HepG2 (cell line): ENCODE measurements around the gene UBL7. TPM values are rescaled to one million over a fixed set of nuclear protein-coding genes. Genes with fewer than 3 reads are reported as not detected.

Experiments
- ATAC-seq: fragments of 200-7000 bp; cut with Tn5 transposase; 3 replicates; pipeline ENCODE4 v1.9.1; 2020; ENCODE audit warnings: mild to moderate bottlenecking, moderate library complexity
- BruUV-seq: library from RNA; stranded (reverse); fragments of 400-500 nt; replicated peaks from 2 replicates; lab custom pipeline; 2021; lab: Mats Ljungman, UMichigan
- CTCF ChIA-PET: fragments of 300-600 bp; formaldehyde crosslinking; extraction: SDS; loops from one replicate; lab custom pipeline; 2021; ENCODE audit warnings: low total read pairs, inconsistent platforms, low intra/inter-chr PET ratio; lab: Yijun Ruan, JAX
- POLR2A ChIA-PET: fragments of 350-600 bp; sonication (Branson Sonifier 250); formaldehyde crosslinking; loops from one replicate; lab custom pipeline; 2020; ENCODE audit warnings: antibody characterized with exemption, inconsistent platforms; lab: Yijun Ruan, JAX
- DNase-seq: peaks from one replicate; pipeline ENCODE4 v3.0.0-alpha.2; 2015; ENCODE audit warnings: low spot score
- FAIRE-seq: peaks from 3 replicates; lab custom pipeline; 2011; peaks lifted over from hg19 to GRCh38; lab: Jason Lieb, UNC
- H2AFZ ChIP-seq: one replicate; pipeline ENCODE4 v1.6.1; 2011; ENCODE audit warnings: low read length, inconsistent platforms
- H3K27ac ChIP-seq: fragments of 300-600 bp; 3 replicates; pipeline ENCODE4 v1.8.0; 2011; ENCODE audit warnings: mixed run types, mild to moderate bottlenecking, mixed read lengths, low read length, inconsistent platforms; ENCODE audit not compliant: insufficient read depth; ENCODE audit errors: extremely low read length
- H3K27me3 ChIP-seq, 2 experiments: fragments of 200-600 bp in 1 of 2; 2 replicates in 1 of 2; 3 replicates in 1 of 2; pipeline versions ENCODE4 v1.6.0 to v1.8.0; 2011; ENCODE audit warnings: low read length in 2 of 2, mild to moderate bottlenecking in 2 of 2, moderate library complexity in 2 of 2, inconsistent platforms in 1 of 2; ENCODE audit not compliant: insufficient read depth in 2 of 2, control insufficient read depth in 1 of 2
- H3K36me3 ChIP-seq, 2 experiments: fragments of 200-600 bp in 1 of 2; replicated peaks in 1 of 2; 2 replicates in 1 of 2; 3 replicates in 1 of 2; pipeline versions ENCODE4 v1.5.1 to v1.8.0; 2011; ENCODE audit warnings: low read length in 2 of 2, inconsistent platforms in 1 of 2; ENCODE audit not compliant: insufficient read depth in 2 of 2, control insufficient read depth in 1 of 2
- H3K4me1 ChIP-seq: 2 replicates; pipeline ENCODE4 v1.5.1; 2012; ENCODE audit warnings: low read length, inconsistent platforms; ENCODE audit not compliant: insufficient read depth
- H3K4me2 ChIP-seq: 2 replicates; pipeline ENCODE4 v1.6.0; 2011; ENCODE audit warnings: low read depth, low read length, inconsistent platforms
- H3K4me3 ChIP-seq, 3 experiments: fragments of 200-600 bp in 1 of 3; sonication (generic), shearing (Covaris generic) in 1 of 3; replicated peaks in 1 of 3; 2 replicates each; pipeline ENCODE4 v1.5.1; 2011 to 2016; ENCODE audit warnings: low read length in 3 of 3, inconsistent platforms in 2 of 3, low read depth in 2 of 3, mild to moderate bottlenecking in 2 of 3, control low read depth in 1 of 3, mixed read lengths in 1 of 3; ENCODE audit not compliant: insufficient read depth in 1 of 3
- H3K79me2 ChIP-seq: one replicate; pipeline ENCODE4 v1.6.1; 2011; ENCODE audit warnings: low read length, inconsistent platforms; ENCODE audit not compliant: insufficient read depth
- H3K9ac ChIP-seq: 2 replicates; pipeline ENCODE4 v1.6.0; 2011; ENCODE audit warnings: mild to moderate bottlenecking, low read depth, low read length, inconsistent platforms; ENCODE audit not compliant: insufficient read depth
- H3K9me3 ChIP-seq: 2 replicates; pipeline ENCODE4 v1.5.1; 2012; ENCODE audit warnings: mild to moderate bottlenecking, low read length
- H4K20me1 ChIP-seq: 2 replicates; pipeline ENCODE4 v1.6.0; 2011; ENCODE audit warnings: inconsistent platforms, mild to moderate bottlenecking, low read length, moderate library complexity; ENCODE audit not compliant: insufficient read depth
- ATF1 ChIP-seq: IDR thresholded peaks from 2 replicates; pipeline ENCODE4 v1.6.1; 2016; ENCODE audit warnings: mild to moderate bottlenecking, control low read depth
- CBX5 ChIP-seq: sonication (generic); formaldehyde crosslinking; IDR thresholded peaks from 2 replicates; pipeline ENCODE4 v1.4.0; 2020; ENCODE audit warnings: missing genetic modification reagents, borderline replicate concordance
- CEBPG ChIP-seq: IDR thresholded peaks from 2 replicates; pipeline ENCODE4 v1.6.1; 2016
- CREM ChIP-seq, 2 experiments: sonication (generic) in 1 of 2; formaldehyde crosslinking in 1 of 2; IDR thresholded peaks; 2 replicates each; pipeline versions ENCODE4 v1.4.0 to v1.6.1; 2016 to 2020; ENCODE audit warnings: antibody characterized with exemption in 1 of 2, mild to moderate bottlenecking in 1 of 2, missing genetic modification reagents in 1 of 2
- HOXA7 ChIP-seq: sonication (generic); formaldehyde crosslinking; IDR thresholded peaks from 2 replicates; pipeline ENCODE4 v1.8.1; 2022; ENCODE audit warnings: mild to moderate bottlenecking, missing genetic modification reagents, moderate library complexity
- LBX2 ChIP-seq: sonication (generic); formaldehyde crosslinking; IDR thresholded peaks from 2 replicates; pipeline ENCODE4 v1.5.0; 2020; ENCODE audit warnings: missing genetic modification reagents, mild to moderate bottlenecking, borderline replicate concordance
- MAF1 ChIP-seq: sonication (generic); formaldehyde crosslinking; IDR thresholded peaks from 2 replicates; pipeline ENCODE4 v1.5.0; 2020; ENCODE audit warnings: missing genetic modification reagents, borderline replicate concordance
- RXRA ChIP-seq: sonication (generic); formaldehyde crosslinking; IDR thresholded peaks from 2 replicates; pipeline ENCODE4 v1.5.1; 2020; ENCODE audit warnings: missing genetic modification reagents
- ZFP41 ChIP-seq: sonication (generic); formaldehyde crosslinking; IDR thresholded peaks from 2 replicates; pipeline ENCODE4 v1.4.0; 2020; ENCODE audit warnings: mild to moderate bottlenecking, missing genetic modification reagents, borderline replicate concordance
- ZFP91 ChIP-seq: sonication (generic); formaldehyde crosslinking; IDR thresholded peaks from 2 replicates; pipeline ENCODE4 v1.9.0; 2022; ENCODE audit warnings: missing genetic modification reagents, mild to moderate bottlenecking, borderline replicate concordance
- ZNF275 ChIP-seq: sonication (generic); formaldehyde crosslinking; IDR thresholded peaks from 2 replicates; pipeline ENCODE4 v1.8.0; 2022; ENCODE audit warnings: missing genetic modification reagents, mild to moderate bottlenecking, inconsistent platforms, borderline replicate concordance
- ZNF431 ChIP-seq: sonication (generic); formaldehyde crosslinking; IDR thresholded peaks from 2 replicates; pipeline ENCODE4 v1.9.0; 2022; ENCODE audit warnings: missing genetic modification reagents, low read depth, mild to moderate bottlenecking, borderline replicate concordance
- ZNF552 ChIP-seq: sonication (generic); formaldehyde crosslinking; IDR thresholded peaks from 2 replicates; pipeline ENCODE4 v1.9.0; 2022; ENCODE audit warnings: missing genetic modification reagents, mild to moderate bottlenecking, borderline replicate concordance
- ZNF597 ChIP-seq: sonication (generic); formaldehyde crosslinking; IDR thresholded peaks from 2 replicates; pipeline ENCODE4 v1.5.0; 2020; ENCODE audit warnings: missing genetic modification reagents
- ZNF672 ChIP-seq: sonication (generic); formaldehyde crosslinking; IDR thresholded peaks from 2 replicates; pipeline ENCODE4 v1.8.1; 2022; ENCODE audit warnings: missing genetic modification reagents
- ZSCAN20 ChIP-seq: sonication (generic); formaldehyde crosslinking; IDR thresholded peaks from 2 replicates; pipeline ENCODE4 v1.4.0; 2020; ENCODE audit warnings: missing genetic modification reagents, mild to moderate bottlenecking, borderline replicate concordance
- WGBS: methylation state at CpG from one replicate; pipeline ENCODE4 v1.1.6; 2017; ENCODE audit warnings: low lambda C conversion rate; 5-methylcytosine and 5-hydroxymethylcytosine counted together
- in situ Hi-C: cut with HindIII; loops from 2 replicates; pipeline ENCODE4 v1.10.0; 2017; ENCODE audit warnings: low pct_unique_long_range_greater_than_20kb; ENCODE audit not compliant: extremely low pct_ligation_motif_present
- intact Hi-C: fragments of 100-400 bp; cut with micrococcal nuclease; formaldehyde crosslinking; loops from one replicate; pipeline ENCODE4 v1.10.0; 2022; ENCODE audit not compliant: unreplicated experiment
- polyA plus RNA-seq, 8 experiments: library from polyadenylated mRNA; depleted of rRNA in 3 of 8; stranded (reverse) in 7 of 8; unstranded in 1 of 8; fragments of >200 nt; fragmentation: Illumina TruSeq in 4 of 8; extraction: Trizol in 4 of 8; gene quantifications; 2 replicates each; pipeline versions ENCODE4 v1.2.1 to v1.2.3, GENCODE V29; 2011 to 2016; ENCODE audit warnings: low read depth in 4 of 8, missing spikeins in 1 of 8, mixed read lengths in 1 of 8; ENCODE audit not compliant: insufficient read depth in 1 of 8
- total RNA-seq, 5 experiments: library from RNA; depleted of rRNA; stranded (reverse); fragments of >200 nt; fragmentation: Illumina TruSeq; extraction: Trizol; gene quantifications; 2 replicates each; pipeline ENCODE4 v1.2.3, GENCODE V29; 2016; ENCODE audit warnings: low read depth in 1 of 5

UBL7 gene
- total and polyA plus RNA-seq, 2 of the 13 experiments (the other 11 are each of a cell fraction or from before 2014, with no cell fraction given) = 55.0 to 63.5 TPM

- ChIA-PET POLR2A (no interaction called here), CTCF (no interaction called here)
- H3K9me3 ChIP-seq = no peaks in the 10 kb centered on the region
- DNase-seq (no peak), ATAC-seq (no peak), FAIRE-seq (no peak)
- WGBS = 93% methylated on average over 2 of the region's 2 CpGs
- H4K20me1 ChIP-seq = no peaks in the 10 kb centered on the region
- intact Hi-C loops (no loop called here), in situ Hi-C loops (no loop called here)
- H3K79me2 ChIP-seq = peaks cover 25% of the 10 kb centered on the region
- H3K4me2 ChIP-seq = no peak overlapping the region
- H3K27ac ChIP-seq = no peak overlapping the region
- BruUV-seq = no TSS peak
- H3K4me1 ChIP-seq = peaks cover 42% of the 10 kb centered on the region
- TF ChIP-seq ZFP41 (CRISPR knock-in tag) (no peak), ZNF597 (CRISPR knock-in tag) (no peak), RXRA (no peak), CEBPG (CRISPR knock-in tag) (no peak), ZFP91 (CRISPR knock-in tag) (no peak), ZNF552 (no peak), ZNF672 (CRISPR knock-in tag) (no peak), ATF1 (CRISPR knock-in tag) (no peak), CBX5 (CRISPR knock-in tag) (no peak), ZNF431 (CRISPR knock-in tag) (no peak), MAF1 (no peak), ZSCAN20 (no peak), LBX2 (CRISPR knock-in tag) (no peak), HOXA7 (no peak), CREM (IDR thresholded peaks at IDR 0.05) (no peak), CREM (CRISPR knock-in tag; IDR thresholded peaks at IDR 0.05) (no peak), ZNF275 (CRISPR knock-in tag) (no peak)
- H3K27me3 ChIP-seq = no peaks in the 10 kb centered on the region
- H3K4me3 ChIP-seq = no peak overlapping the region
- H3K36me3 ChIP-seq = no peaks in the 10 kb centered on the region
- no peak overlapping the region for H2AFZ ChIP-seq
- no peak overlapping the region for H3K9ac ChIP-seq
Measured at GRCh38 chr15:74464216-74464615, 3.3 kb upstream of the UBL7 start.
